Measurements from ENCODE around the gene PTK7. TPM values are rescaled to one million over a fixed set of nuclear protein-coding genes. Genes with fewer than 3 reads are reported as not detected.

The PTK7 gene
- polyA plus RNA-seq, 12 donors = 35.2 to 193 (median 63.8) TPM; not detected in 1

GRCh38 chr6:43176423-43176786 lies 100.3 kb downstream of the PTK7 start:
- DNase-seq = no peak

- DNase-seq = no peak
These were observed 102.0 kb downstream of the PTK7 start for GRCh38 chr6:43178150-43178549.

DNA sequence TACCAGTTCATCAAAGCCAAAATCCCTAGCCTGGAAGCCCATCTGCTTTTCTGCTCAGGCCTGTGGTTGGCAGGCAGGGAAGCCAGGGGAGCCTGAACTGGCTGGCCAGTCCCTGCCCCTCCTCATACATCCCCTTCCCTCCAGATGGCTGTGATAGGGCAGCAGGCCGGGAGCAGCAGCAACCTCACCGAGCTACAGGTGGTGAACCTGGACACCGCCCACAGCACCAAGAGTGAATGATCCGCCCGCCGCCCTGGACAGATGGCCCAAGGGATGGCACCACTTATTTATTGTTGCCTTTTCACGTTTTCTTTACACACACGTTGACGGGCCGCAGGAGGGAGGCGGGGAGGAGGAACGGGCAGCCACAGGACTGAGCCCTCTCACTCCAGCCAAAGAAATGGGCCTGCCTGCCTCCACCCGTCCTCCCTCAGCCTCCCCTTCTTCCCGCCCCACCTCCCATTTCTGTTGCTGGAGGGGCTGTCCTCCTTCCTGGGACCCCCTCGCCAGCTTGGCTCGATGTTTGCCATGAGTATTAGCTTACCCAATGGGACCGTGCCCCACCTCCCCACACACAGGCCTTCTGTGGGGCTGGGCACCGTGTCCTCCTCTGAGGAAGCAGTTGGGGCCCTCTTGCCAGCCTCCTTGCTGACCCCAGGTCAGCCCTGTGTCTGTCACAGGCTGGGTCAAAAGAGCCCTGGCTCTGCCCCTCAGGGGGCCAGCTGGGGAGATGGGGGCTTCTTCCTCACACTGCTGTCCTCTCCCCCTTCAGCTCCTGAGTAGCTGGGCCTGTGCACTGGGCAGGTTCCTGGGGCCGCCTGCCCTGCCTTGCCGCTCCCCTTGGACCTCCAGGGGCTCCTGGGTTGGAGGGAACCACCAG lies 103.1 kb downstream of the PTK7 start:
- DNase-seq = no peak

DNA sequence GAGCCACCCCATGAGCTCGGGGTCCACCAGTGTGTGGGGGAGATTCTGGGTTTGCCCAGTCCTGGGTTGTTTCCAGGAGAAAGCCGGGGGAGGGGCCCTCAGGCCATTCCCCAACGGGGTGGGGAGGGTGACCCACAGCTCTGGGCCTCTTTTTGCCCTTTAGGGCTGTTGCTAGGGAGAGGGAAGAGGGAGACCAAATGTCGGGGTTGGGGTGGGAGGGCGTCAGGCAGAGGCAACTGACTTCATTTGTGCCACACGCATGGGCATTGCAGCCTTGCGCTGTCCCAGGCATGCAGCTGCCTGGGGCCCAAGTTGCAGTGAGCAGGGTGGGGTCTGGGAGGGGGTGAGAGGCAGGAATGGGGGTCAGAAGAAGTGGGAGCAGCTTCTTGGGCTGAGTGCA lies 103.9 kb downstream of the PTK7 start:
- no peak for DNase-seq

DNA sequence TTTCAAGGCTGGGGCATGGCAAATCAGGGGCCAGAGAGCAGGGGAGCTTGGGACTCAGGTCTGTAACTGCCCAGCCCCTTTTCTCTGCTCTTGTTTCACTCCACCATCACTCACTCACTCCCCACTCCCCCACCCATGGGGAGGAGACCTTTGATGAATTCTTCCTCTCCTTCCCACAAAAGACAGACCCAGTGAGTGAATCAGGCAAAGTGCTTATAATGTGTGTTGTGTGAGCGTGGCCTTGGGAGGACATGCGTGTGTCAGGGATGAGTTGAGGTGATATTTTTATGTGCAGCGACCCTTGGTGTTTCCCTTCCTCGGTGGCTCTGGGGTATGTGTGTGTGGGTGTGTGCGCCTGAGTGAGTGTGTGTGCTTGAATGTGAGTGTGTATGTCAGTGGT lies 104.9 kb downstream of the PTK7 start:
- no peak for DNase-seq

DNA sequence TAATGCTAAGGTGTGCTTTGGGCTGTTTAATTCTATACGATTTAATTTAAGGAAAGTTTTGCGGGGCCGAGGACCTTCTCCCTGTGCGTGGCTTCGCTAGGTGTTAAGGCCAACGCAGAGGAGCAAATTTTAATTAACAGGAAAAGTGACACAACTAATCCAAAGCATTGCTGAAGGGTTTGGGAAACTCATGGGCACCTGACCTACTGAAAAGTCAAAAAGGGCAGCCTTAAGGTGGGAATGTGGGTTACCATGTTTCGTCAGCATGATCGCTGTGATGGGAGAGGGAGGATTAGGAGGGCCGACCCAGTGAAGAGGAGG lies 105.5 kb downstream of the PTK7 start:
- no peak for DNase-seq

- DNase-seq = peak; percentile 83
These were observed 106.1 kb downstream of the PTK7 start, which contains the start of gene CUL9 for GRCh38 chr6:43181942-43182860. Gene CUL9, plus strand, starts transcription at chr6:43182196. Its CDS starts 2,115 bp downstream, at chr6:43184311.

DNA sequence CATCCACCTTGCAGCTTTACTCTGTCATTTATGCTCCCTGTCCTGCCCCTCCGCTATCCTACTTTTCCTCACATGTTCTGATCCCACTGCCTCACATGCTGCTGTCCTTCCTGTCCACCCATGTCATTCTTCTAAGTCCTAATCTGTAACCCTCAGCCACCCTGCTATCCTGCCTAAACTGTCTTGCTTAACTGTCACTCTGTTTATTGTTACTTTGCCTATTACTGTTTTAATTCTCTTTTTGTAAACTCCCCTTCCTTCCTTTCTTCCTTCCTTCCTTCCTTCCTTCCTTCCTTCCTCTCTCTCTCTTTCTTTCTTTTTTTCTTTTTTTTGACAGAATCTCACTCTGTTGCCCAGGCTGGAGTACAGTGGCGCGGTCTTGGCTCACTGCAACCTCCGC lies 107.3 kb downstream of the PTK7 start:
- no peak for DNase-seq

- DNase-seq = no peak
These were observed 108.3 kb downstream of the PTK7 start for GRCh38 chr6:43184268-43184985.

DNA sequence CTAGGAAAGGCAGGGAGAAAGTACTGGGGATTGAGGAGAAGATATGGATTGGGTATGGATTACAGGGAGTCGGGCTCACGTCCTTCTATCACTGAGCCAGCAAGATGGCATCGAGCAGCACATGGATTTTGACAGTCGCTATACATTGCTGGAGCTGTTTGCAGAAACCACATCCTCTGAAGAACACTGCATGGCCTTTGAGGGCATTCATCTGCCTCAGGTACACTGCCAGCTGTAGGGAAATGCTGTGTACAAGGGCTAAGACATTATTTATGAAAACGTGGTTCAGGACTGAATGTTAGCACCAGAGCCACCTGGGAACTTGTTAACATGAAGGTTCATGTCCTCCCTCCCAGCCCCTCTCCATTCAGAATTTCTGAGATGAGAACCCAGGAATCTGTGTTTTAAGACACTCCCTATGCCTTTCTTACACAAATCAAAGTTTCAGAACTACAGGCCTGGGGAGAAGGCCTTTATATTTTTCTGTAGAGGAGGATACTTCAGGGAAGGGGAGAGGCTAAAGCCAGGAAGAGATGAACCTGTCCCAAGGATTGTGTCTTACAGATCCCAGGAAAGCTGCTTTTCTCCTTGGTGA lies 109.4 kb downstream of the PTK7 start:
- no peak for DNase-seq

DNA sequence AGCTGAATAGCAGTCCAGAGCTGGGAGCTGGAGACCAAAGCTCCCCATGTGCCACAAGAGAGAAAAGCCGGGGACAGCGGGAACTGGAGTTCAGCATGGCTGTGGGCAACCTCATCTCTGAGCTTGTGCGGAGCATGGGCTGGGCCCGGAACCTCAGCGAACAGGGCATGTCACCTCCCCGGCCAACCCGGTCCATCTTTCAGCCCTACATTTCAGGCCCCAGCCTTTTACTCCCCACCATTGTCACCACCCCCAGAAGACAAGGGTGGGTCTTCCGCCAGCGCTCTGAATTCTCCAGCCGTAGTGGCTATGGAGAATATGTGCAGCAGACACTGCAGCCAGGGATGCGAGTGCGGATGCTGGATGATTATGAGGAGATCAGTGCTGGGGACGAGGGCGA lies 109.9 kb downstream of the PTK7 start:
- no peak for DNase-seq

DNA sequence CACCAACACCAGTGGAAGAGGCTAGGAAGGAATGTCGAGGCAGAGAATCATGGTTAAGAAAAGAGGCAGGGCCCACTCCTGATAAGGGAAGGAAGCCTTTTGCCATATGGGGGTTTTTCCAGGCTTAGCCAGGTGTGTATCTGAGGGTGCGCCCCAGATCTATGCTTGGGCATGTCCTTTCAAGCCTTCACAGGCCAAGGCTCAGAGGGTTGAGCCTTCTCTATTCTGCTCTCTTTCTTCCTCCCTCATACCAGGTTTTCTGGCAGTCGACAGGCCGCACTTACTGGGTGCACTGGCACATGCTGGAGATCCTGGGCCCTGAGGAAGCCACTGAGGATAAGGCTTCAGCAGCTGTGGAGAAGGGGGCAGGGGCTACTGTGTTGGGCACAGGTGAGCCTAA lies 110.6 kb downstream of the PTK7 start:
- DNase-seq = no peak

DNA sequence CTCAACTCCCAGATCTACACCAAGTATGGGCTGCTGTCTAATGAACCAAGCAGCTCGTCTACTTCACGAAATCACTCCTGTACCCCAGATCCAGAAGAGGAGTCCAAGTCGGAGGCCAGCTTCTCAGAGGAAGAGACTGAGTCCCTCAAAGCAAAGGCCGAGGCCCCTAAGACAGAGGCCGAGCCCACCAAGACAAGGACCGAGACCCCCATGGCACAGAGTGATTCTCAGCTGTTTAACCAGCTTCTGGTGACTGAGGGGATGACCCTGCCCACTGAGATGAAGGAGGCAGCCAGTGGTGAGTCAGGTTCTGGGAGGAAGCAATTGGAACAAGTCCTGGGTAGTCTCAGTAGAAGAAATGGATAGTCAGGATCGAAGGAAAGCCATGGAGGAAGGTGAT lies 111.7 kb downstream of the PTK7 start:
- DNase-seq = no peak

DNA sequence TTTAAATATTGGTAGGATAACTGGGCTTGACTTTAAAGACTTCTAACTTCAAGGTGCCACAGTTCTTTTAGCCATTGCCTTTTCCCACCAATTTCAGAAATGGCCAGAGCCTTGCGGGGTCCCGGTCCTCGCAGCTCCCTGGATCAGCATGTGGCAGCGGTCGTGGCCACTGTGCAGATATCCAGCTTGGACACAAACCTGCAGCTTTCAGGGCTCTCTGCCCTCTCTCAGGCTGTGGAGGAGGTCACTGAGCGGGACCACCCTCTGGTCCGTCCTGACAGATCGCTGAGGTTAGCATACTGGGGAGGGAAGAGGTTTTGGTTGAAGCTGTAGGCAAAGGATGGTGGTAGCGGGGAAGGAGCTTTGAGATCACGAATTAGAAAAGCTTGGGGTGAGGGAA lies 112.3 kb downstream of the PTK7 start:
- DNase-seq = no peak

DNA sequence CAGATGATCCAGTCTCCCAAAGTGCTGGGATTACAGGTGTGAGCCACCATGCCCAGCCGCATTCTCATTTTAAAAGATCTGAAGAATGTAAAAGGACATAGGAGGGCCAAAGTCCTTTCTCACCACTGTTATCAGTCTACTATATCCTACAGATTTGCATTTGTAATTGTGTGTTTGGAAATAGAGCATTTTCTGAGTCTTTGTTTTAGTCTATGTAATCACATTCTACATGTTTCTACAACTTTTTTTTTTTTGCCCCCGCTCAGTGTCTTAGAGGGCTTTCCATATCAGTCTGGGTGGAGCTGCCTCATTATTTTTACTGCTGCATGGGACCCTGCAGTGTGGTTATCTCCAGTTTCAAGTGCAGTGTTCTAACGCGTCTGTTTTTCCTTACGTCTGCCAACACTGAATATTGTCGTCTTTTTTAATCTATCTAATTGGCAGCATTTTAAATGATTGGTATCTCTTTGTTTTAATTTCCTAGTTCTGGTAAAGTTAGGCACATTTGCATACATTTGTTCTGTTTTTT lies 113.7 kb downstream of the PTK7 start:
- no peak for DNase-seq

GRCh38 chr6:43192911-43193310 lies 116.8 kb downstream of the PTK7 start:
- DNase-seq = no peak

- DNase-seq = no peak
These were observed 117.8 kb downstream of the PTK7 start for GRCh38 chr6:43193929-43194328.

DNA sequence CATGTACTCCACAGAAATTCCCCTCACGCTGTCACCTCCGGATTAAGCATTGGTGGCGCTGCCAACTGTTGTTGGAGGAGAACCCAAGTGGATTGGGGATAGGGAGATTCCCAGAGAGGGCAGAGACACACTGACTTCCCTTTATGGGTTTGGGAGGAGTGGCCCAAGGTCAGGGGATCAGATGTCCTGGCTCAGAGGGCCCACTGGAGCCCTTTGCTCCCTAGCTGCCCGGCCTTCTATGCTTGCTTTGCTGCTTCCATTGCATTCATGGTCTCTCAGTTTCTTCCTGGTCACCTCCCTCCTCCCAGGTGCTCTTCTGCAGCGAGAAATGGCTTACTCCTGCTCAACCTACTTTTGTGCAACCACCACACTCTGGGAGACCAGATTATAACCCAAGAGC lies 120.2 kb downstream of the PTK7 start:
- DNase-seq = no peak

DNA sequence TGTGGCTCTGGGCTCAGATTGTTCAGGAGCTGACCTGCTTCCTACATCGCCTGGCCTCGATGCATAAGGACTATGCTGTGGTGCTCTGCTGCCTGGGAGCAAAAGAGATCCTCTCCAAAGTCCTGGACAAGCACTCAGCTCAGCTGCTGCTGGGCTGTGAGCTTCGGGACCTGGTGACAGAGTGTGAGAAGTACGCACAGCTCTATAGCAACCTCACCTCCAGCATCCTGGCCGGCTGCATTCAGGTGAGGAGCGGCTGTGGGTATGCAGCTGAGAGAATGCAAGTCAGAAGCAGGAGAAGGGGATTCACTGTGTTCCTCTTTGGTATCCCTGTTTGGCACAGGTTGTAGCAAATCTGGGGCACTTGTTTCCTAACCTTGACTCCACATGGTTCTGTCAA lies 123.8 kb downstream of the PTK7 start:
- DNase-seq = no peak

- no peak for DNase-seq
These were observed 124.4 kb downstream of the PTK7 start for GRCh38 chr6:43200541-43200940.

- no peak for DNase-seq
These were observed 126.3 kb downstream of the PTK7 start for GRCh38 chr6:43202451-43202850.

Measured in muscle of arm (tissue), 12 donors.